ENCODE data around the gene TGM6. TPM values are rescaled to one million over a fixed set of nuclear protein-coding genes. Genes with fewer than 3 reads are reported as not detected.

The TGM6 gene
- total RNA-seq, 2 experiments from 2014 or later, result not detected

GRCh38 chr20:2332711-2333110 lies 48.0 kb upstream of the TGM6 start:
- Histone ChIP-seq H3K9me3 (ENCODE audit: control insufficient read depth in 1 of 2, insufficient read depth in 1 of 2, low read length in 2 of 2) (no peaks in the 10 kb centered on the region), H3K4me1 (ENCODE audit: insufficient read depth, low read length) (no peaks in the 10 kb centered on the region), H3K27ac (ENCODE audit: low read depth in 1 of 2, low read length in 2 of 2) (no peak overlapping the region), H3K27me3 (ENCODE audit: control insufficient read depth in 1 of 2, insufficient read depth in 2 of 2, low read length in 2 of 2) (no peaks in the 10 kb centered on the region), H3K4me3 (ENCODE audit: low read length) (no peak overlapping the region), H3K36me3 (ENCODE audit: insufficient read depth, low read length) (no peaks in the 10 kb centered on the region)
- H3K9me3 Mint-ChIP-seq, result no peaks in the 10 kb centered on the region
- no peak overlapping the region for H3K27ac Mint-ChIP-seq
- ATAC-seq (ENCODE audit: poor library complexity), result no peak
- no peak overlapping the region for H3K4me3 Mint-ChIP-seq
- TF ChIP-seq, protein P1, sequence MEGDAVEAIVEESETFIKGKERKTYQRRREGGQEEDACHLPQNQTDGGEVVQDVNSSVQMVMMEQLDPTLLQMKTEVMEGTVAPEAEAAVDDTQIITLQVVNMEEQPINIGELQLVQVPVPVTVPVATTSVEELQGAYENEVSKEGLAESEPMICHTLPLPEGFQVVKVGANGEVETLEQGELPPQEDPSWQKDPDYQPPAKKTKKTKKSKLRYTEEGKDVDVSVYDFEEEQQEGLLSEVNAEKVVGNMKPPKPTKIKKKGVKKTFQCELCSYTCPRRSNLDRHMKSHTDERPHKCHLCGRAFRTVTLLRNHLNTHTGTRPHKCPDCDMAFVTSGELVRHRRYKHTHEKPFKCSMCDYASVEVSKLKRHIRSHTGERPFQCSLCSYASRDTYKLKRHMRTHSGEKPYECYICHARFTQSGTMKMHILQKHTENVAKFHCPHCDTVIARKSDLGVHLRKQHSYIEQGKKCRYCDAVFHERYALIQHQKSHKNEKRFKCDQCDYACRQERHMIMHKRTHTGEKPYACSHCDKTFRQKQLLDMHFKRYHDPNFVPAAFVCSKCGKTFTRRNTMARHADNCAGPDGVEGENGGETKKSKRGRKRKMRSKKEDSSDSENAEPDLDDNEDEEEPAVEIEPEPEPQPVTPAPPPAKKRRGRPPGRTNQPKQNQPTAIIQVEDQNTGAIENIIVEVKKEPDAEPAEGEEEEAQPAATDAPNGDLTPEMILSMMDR (IDR thresholded peaks at IDR 0.05), result no peak
- ChIA-PET CTCF (no interaction called here), POLR2A (no interaction called here)
- H3K36me3 Mint-ChIP-seq (ENCODE audit: low read depth), result no peaks in the 10 kb centered on the region
- intact Hi-C loops (cut with DNase I, micrococcal nuclease), result no loop called here
- no peak for DNase-seq
- no peaks in the 10 kb centered on the region for H3K4me1 Mint-ChIP-seq (ENCODE audit: low read depth)
- H3K27me3 Mint-ChIP-seq, result peaks cover 13% of the 10 kb centered on the region

GRCh38 chr20:2333821-2334220 lies 46.9 kb upstream of the TGM6 start:
- Histone ChIP-seq H3K9me3 (ENCODE audit: control insufficient read depth in 1 of 2, insufficient read depth in 1 of 2, low read length in 2 of 2) (no peaks in the 10 kb centered on the region), H3K4me3 (ENCODE audit: low read length) (no peak overlapping the region), H3K4me1 (ENCODE audit: insufficient read depth, low read length) (no peaks in the 10 kb centered on the region), H3K27me3 (ENCODE audit: control insufficient read depth in 1 of 2, insufficient read depth in 2 of 2, low read length in 2 of 2) (no peaks in the 10 kb centered on the region), H3K36me3 (ENCODE audit: insufficient read depth, low read length) (no peaks in the 10 kb centered on the region), H3K27ac (ENCODE audit: low read depth in 1 of 2, low read length in 2 of 2) (no peak overlapping the region)
- ChIA-PET CTCF (no interaction called here), POLR2A (no interaction called here)
- intact Hi-C loops (cut with DNase I, micrococcal nuclease), result no loop called here
- DNase-seq (no peak), ATAC-seq (ENCODE audit: poor library complexity) (no peak)
- Mint-ChIP-seq H3K27me3 (peaks cover 13% of the 10 kb centered on the region), H3K9me3 (no peaks in the 10 kb centered on the region), H3K4me3 (no peak overlapping the region), H3K27ac (no peak overlapping the region), H3K4me1 (ENCODE audit: low read depth) (no peaks in the 10 kb centered on the region), H3K36me3 (ENCODE audit: low read depth) (no peaks in the 10 kb centered on the region)
- TF ChIP-seq, protein P1 (IDR thresholded peaks at IDR 0.05), result no peak

- CTCF ChIA-PET, result no interaction called here
- H3K9me3 Mint-ChIP-seq, result no peaks in the 10 kb centered on the region
- H3K9me3 ChIP-seq (ENCODE audit: control insufficient read depth in 1 of 2, insufficient read depth in 1 of 2, low read length in 2 of 2), result no peaks in the 10 kb centered on the region
Measured at GRCh38 chr20:2335096-2335870, 45.4 kb upstream of the TGM6 start.

More at GRCh38 chr20:2335096-2335870, 45.4 kb upstream of the TGM6 start:
- Histone ChIP-seq H3K36me3 (ENCODE audit: insufficient read depth, low read length) (no peaks in the 10 kb centered on the region), H3K4me1 (ENCODE audit: insufficient read depth, low read length) (no peaks in the 10 kb centered on the region), H3K27me3 (ENCODE audit: control insufficient read depth in 1 of 2, insufficient read depth in 2 of 2, low read length in 2 of 2) (no peaks in the 10 kb centered on the region), H3K27ac (ENCODE audit: low read depth in 1 of 2, low read length in 2 of 2) (no peak overlapping the region), H3K4me3 (ENCODE audit: low read length) (no peak overlapping the region)
- ATAC-seq (ENCODE audit: poor library complexity), result no peak
- Mint-ChIP-seq H3K27me3 (peaks cover 4% of the 10 kb centered on the region), H3K27ac (no peak overlapping the region), H3K4me3 (no peak overlapping the region), H3K36me3 (ENCODE audit: low read depth) (no peaks in the 10 kb centered on the region), H3K4me1 (ENCODE audit: low read depth) (no peaks in the 10 kb centered on the region)
- POLR2A ChIA-PET, result no interaction called here
- intact Hi-C loops (cut with DNase I, micrococcal nuclease), result no loop called here
- TF ChIP-seq, protein P1 (IDR thresholded peaks at IDR 0.05), result no peak
- no peak for DNase-seq

All from CD4-positive, alpha-beta T cell (primary cell).